ENCODE results near the gene GRB7. TPM values are rescaled to one million over a fixed set of nuclear protein-coding genes. Genes with fewer than 3 reads are reported as not detected.

The GRB7 gene
- total RNA-seq, 1 donor from 2014 or later, result not detected

- DNase-seq (ENCODE audit: low read depth, low spot score), result no peak
Observed at GRCh38 chr17:39769974-39770587, 32.3 kb downstream of the GRB7 start.

GRCh38 chr17:39772415-39772814 is 34.7 kb downstream of the GRB7 start:
- no peak for DNase-seq (ENCODE audit: low read depth, low spot score)

- no peak for DNase-seq (ENCODE audit: low read depth, low spot score)
Observed at GRCh38 chr17:39772987-39773934, 35.5 kb downstream of the GRB7 start.

- DNase-seq (ENCODE audit: low read depth, low spot score), result no peak
Observed at GRCh38 chr17:39774047-39774446, 36.3 kb downstream of the GRB7 start.

GRCh38 chr17:39775031-39775430 is 37.3 kb downstream of the GRB7 start:
- DNase-seq (ENCODE audit: low read depth, low spot score), result no peak

GRCh38 chr17:39776252-39776651 is 38.5 kb downstream of the GRB7 start:
- DNase-seq (ENCODE audit: low read depth, low spot score), result no peak

GRCh38 chr17:39777534-39778365 is 40.0 kb downstream of the GRB7 start:
- DNase-seq (ENCODE audit: low read depth, low spot score), result no peak

GRCh38 chr17:39781031-39781860 is 43.5 kb downstream of the GRB7 start:
- DNase-seq (ENCODE audit: low read depth, low spot score), result no peak

- no peak for DNase-seq (ENCODE audit: low read depth, low spot score)
Observed at GRCh38 chr17:39781861-39782213, 44.1 kb downstream of the GRB7 start.

GRCh38 chr17:39782481-39782880 is 44.7 kb downstream of the GRB7 start:
- DNase-seq (ENCODE audit: low read depth, low spot score), result no peak

GRCh38 chr17:39782980-39783379 is 45.2 kb downstream of the GRB7 start:
- DNase-seq (ENCODE audit: low read depth, low spot score), result no peak

GRCh38 chr17:39787041-39787440 is 49.3 kb downstream of the GRB7 start:
- no peak for DNase-seq (ENCODE audit: low read depth, low spot score)

GRCh38 chr17:39787743-39788484 is 50.2 kb downstream of the GRB7 start:
- no peak for DNase-seq (ENCODE audit: low read depth, low spot score)

- no peak for DNase-seq (ENCODE audit: low read depth, low spot score)
Observed at GRCh38 chr17:39791111-39791992, 53.6 kb downstream of the GRB7 start.

GRCh38 chr17:39792526-39793221 is 54.9 kb downstream of the GRB7 start:
- no peak for DNase-seq (ENCODE audit: low read depth, low spot score)

GRCh38 chr17:39793301-39793872 is 55.6 kb downstream of the GRB7 start:
- no peak for DNase-seq (ENCODE audit: low read depth, low spot score)

GRCh38 chr17:39794249-39794970 is 56.7 kb downstream of the GRB7 start:
- DNase-seq (ENCODE audit: low read depth, low spot score), result no peak

All from pulmonary artery endothelial cell (primary cell).